ENCODE results near the gene BCAS4. TPM values are rescaled to one million over a fixed set of nuclear protein-coding genes. Genes with fewer than 3 reads are reported as not detected.

The BCAS4 gene
- total RNA-seq, 1 donor from 2014 or later = 4.3 TPM

DNA sequence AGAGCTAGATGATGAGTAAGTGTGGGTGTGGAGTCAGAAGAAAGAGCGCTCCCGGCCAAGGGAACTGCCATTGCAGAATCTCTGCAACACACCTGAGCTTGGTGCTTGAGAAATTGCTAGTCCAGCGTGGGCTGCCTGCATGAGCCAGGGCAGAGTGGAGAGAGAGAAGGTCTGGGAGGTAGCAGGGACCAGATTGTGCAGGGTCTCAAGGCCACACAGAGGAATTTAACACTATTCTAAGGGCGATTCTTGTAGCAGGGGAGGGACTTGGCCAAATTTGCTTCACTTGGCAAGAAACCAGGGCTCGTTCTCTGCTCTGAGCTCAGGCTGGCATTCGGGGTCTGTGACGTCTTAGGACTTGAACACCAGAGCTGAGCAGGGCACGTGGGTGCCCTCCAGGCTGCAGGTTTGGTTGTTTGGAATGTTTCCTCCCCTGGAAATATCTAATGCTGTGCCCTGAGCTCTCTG lies 53.5 kb downstream of the BCAS4 start:
- Histone ChIP-seq H3K27ac (peak overlapping the region; percentile 11), H3K9me3 (no peaks in the 10 kb centered on the region), H3K36me3 (no peaks in the 10 kb centered on the region), H3K4me3 (peak overlapping the region; percentile 21), H3K27me3 (no peaks in the 10 kb centered on the region), H3K4me1 (peaks cover 9% of the 10 kb centered on the region)
- no peak for DNase-seq
- intact Hi-C loops (cut with DNase I) = no loop called here
- TF ChIP-seq, protein P1, sequence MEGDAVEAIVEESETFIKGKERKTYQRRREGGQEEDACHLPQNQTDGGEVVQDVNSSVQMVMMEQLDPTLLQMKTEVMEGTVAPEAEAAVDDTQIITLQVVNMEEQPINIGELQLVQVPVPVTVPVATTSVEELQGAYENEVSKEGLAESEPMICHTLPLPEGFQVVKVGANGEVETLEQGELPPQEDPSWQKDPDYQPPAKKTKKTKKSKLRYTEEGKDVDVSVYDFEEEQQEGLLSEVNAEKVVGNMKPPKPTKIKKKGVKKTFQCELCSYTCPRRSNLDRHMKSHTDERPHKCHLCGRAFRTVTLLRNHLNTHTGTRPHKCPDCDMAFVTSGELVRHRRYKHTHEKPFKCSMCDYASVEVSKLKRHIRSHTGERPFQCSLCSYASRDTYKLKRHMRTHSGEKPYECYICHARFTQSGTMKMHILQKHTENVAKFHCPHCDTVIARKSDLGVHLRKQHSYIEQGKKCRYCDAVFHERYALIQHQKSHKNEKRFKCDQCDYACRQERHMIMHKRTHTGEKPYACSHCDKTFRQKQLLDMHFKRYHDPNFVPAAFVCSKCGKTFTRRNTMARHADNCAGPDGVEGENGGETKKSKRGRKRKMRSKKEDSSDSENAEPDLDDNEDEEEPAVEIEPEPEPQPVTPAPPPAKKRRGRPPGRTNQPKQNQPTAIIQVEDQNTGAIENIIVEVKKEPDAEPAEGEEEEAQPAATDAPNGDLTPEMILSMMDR (IDR thresholded peaks at IDR 0.05) = no peak
- ATAC-seq = peak; percentile 76

DNA sequence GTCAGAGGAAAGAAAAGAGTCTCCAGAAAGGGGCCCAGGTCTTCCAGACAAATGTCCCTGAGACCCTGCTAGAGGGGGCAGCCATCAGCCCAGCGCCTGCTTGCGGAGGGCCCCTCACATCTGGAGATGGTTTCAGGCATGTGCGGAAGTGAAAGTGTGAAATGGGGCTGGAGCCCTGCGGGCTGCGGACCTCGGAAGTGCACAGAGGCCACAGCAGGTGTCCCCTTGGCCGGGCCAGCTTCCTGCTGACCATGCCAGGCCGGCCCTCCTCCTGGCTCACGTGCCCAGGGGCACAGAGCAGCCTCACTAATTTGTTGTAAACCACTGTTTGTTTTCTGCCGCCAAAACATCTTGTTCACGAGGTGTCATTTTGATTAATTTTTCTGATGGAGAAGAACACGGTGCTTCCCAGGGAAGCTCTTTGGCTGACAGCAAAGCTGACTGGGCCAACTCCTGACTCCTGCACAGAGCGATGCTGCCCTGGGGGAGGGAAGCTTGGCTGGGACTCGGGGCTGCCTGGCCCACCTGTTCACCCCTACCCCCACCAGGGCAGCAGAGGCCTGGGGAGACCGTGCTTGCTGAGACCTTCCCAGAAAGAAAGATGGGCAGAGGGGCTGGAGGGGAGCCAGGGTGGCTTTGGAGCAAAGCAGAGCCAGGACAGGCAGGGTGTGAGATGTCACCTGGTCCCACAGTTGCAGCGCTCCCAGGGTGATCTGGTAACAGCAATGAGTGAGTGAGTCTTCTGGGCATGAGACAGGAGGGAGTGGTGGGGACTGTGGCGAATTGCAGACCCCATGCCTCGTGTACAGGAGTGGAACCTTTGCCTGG lies 54.2 kb downstream of the BCAS4 start:
- intact Hi-C loops (cut with DNase I) = no loop called here
- Histone ChIP-seq H3K27me3 (no peaks in the 10 kb centered on the region), H3K27ac (peak overlapping the region; percentile 11), H3K4me1 (peaks cover 9% of the 10 kb centered on the region), H3K4me3 (peak overlapping the region; percentile 21), H3K9me3 (no peaks in the 10 kb centered on the region), H3K36me3 (no peaks in the 10 kb centered on the region)
- TF ChIP-seq, protein P1 (IDR thresholded peaks at IDR 0.05) = no peak
- ATAC-seq = peak; percentile 66
- no peak for DNase-seq

DNA sequence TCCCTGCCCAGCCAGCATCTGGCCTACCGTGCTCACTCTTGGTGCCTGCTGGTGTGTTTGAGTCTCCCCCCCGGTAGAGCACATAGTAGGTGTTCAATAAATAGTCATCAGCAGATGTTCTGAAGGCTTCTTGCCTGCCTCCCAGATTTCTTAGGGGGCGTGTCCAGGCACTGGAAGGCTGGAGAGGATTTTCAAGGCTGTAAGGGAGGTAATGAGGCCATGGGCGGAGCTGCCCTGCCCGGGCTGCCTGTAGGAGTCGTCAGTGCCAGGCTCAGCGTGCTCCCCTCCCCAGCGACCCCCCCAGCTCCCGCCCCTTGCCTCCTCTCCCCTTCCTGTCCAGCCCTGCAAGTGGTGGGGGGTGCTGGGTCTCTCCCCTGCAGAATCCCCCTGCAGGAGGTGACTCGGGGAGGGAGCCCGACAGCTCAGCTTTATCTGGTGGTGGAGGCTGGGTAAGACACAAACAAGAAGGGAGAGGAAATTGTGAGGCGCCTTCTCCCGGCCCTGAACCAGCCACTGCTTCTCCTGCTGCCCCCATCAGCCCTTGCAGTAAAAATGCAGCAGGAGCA lies 55.9 kb downstream of the BCAS4 start:
- no peak for DNase-seq
- H3K27ac ChIP-seq = no peak overlapping the region
- intact Hi-C loops (cut with DNase I) = no loop called here
- no peak for ATAC-seq
- no peak overlapping the region for H3K4me3 ChIP-seq
- H3K4me1 ChIP-seq = peaks cover 9% of the 10 kb centered on the region
- H3K9me3 ChIP-seq = no peaks in the 10 kb centered on the region
- TF ChIP-seq, protein P1 (IDR thresholded peaks at IDR 0.05) = no peak
- H3K36me3 ChIP-seq = no peaks in the 10 kb centered on the region
- H3K27me3 ChIP-seq = no peaks in the 10 kb centered on the region

DNA sequence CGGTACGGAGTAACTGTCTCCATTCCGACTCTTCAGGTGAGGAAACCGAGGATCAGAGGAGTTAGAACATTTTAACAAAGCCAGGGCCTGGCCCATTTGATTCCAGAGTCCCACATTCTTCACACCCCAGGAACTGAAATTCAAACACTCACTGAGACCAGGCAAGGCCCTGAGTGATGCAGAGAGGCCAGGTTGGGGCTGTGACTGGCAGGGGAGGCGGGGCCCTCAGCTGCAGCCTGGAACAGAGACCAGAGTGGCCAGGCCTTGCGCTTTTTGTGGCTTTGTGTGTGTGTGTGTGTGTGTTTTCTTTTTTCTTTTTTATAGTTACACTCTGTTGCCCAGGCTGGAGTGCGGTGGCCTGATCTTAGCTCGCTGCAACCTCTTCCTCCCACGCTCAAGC lies 57.2 kb downstream of the BCAS4 start:
- DNase-seq = no peak
- ATAC-seq = no peak

DNA sequence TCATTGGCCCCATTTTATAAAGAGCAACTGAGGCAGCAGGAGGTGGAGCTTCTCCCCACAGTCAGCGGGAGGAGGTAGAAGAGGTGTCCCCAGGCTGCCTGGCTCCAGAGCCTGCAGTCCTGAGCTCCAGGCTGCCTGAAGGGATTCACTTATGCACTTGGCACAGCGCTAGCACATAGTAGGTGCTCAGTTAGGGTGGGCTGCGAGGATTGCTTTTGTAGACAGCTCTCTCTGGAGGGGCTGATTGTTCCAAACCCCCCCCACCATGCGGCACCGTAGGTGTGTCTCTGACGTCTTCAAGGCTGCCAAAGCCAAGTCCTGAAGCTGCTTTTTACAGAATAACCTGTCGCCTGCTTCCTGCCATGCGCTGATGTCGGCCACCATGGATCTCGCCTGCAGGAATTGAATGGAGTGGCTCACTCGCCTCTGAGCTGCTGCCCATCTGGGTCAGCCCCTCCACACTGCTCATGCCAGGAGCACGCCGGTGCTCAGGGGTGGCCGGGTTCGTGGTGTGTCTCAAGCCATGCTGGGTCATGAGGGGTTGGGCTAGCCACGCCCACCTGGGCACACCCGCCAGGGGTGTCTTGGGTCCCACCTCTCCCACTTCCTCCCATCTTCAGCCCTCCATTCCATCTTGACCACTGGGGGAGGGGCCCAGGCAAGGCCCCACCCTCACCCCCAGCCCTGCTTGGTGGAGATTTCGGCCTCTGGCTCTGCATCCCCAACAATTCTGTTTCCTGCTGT lies 59.8 kb downstream of the BCAS4 start:
- Histone ChIP-seq H3K9me3 (no peaks in the 10 kb centered on the region), H3K27ac (no peak overlapping the region), H3K4me1 (no peaks in the 10 kb centered on the region), H3K36me3 (no peaks in the 10 kb centered on the region), H3K27me3 (no peaks in the 10 kb centered on the region), H3K4me3 (no peak overlapping the region)
- DNase-seq (no peak), ATAC-seq (peak; percentile 12)
- TF ChIP-seq, protein P1 (IDR thresholded peaks at IDR 0.05) = no peak
- intact Hi-C loops (cut with DNase I) = no loop called here

More for the DNA sequence above, 57.2 kb downstream of the BCAS4 start:
- Histone ChIP-seq H3K4me1 (peaks cover 9% of the 10 kb centered on the region), H3K36me3 (no peaks in the 10 kb centered on the region), H3K4me3 (no peak overlapping the region), H3K27ac (no peak overlapping the region), H3K27me3 (no peaks in the 10 kb centered on the region), H3K9me3 (no peaks in the 10 kb centered on the region)
- intact Hi-C loops (cut with DNase I) = no loop called here
- TF ChIP-seq, protein P1 (IDR thresholded peaks at IDR 0.05) = no peak
